SU-DHL-6 (cell line): ENCODE measurements around the gene PHACTR1.

ENCODE experiments used
- EZH2phosphoT487 ChIP-seq: fragments of 200-600 bp; sonication (generic), shearing (Covaris generic); conservative IDR thresholded peaks from 2 replicates; pipeline ENCODE4 v1.6.1; 2018; ENCODE audit warnings: mild to moderate bottlenecking, antibody characterized with exemption, low read length, moderate library complexity, mixed read lengths
- TF ChIP-seq, protein P1 (sequence below): fragments of 200-600 bp; sonication (generic); IDR thresholded peaks from one replicate; pipeline ENCODE4 v1.5.1; 2017; ENCODE audit warnings: antibody characterized with exemption, mild to moderate bottlenecking, low read length, moderate library complexity; ENCODE audit not compliant: insufficient read depth, poor library complexity, severe bottlenecking

DNA sequence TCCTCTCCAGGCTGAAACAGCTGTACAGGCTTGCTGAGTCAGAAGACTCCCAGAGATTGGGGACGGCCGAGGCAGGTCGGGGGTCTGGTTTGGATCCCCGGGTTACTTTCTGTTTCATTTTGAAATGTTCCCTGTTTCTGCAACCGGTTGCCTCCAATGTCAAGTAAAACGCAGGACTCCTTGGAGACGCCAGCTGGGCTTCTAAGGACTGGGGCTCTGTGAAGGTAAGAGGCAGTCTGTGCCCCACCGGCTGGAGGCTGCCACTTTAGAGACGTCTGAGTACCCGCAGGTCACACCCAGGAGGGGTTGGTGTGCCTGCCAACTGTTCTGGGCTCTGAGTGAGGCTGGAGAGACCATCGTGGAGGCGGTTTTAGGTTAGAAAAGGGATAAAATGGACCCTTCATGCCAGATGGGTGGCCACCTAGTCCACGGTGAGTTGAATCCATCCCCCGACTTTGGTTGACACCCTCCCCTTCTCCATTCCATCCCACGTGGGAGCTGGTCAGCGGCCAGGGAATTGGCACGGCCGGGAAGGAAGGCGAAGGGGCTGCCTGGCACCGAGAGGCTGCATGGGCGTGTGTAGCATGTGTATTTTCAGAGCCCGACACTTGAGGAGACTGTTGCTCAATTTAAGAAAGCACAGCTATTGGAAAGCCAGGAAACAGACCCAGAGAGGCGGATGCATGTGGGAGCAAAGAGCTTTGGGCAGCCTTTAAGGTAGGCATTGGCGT is 240.9 kb downstream of the PHACTR1 start:
- TF ChIP-seq, protein P1, sequence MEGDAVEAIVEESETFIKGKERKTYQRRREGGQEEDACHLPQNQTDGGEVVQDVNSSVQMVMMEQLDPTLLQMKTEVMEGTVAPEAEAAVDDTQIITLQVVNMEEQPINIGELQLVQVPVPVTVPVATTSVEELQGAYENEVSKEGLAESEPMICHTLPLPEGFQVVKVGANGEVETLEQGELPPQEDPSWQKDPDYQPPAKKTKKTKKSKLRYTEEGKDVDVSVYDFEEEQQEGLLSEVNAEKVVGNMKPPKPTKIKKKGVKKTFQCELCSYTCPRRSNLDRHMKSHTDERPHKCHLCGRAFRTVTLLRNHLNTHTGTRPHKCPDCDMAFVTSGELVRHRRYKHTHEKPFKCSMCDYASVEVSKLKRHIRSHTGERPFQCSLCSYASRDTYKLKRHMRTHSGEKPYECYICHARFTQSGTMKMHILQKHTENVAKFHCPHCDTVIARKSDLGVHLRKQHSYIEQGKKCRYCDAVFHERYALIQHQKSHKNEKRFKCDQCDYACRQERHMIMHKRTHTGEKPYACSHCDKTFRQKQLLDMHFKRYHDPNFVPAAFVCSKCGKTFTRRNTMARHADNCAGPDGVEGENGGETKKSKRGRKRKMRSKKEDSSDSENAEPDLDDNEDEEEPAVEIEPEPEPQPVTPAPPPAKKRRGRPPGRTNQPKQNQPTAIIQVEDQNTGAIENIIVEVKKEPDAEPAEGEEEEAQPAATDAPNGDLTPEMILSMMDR = no peak
- no peak for TF ChIP-seq EZH2phosphoT487
